HG03175 (cell line): ENCODE results near the gene WAS.

Experiments used
- ATAC-seq: cut with Tn5 transposase; IDR thresholded peaks from one replicate; pipeline ENCODE4 v1.9.1; 2021; ENCODE audit warnings: mild to moderate bottlenecking, moderate library complexity; ENCODE audit not compliant: unreplicated experiment

The WAS gene

DNA sequence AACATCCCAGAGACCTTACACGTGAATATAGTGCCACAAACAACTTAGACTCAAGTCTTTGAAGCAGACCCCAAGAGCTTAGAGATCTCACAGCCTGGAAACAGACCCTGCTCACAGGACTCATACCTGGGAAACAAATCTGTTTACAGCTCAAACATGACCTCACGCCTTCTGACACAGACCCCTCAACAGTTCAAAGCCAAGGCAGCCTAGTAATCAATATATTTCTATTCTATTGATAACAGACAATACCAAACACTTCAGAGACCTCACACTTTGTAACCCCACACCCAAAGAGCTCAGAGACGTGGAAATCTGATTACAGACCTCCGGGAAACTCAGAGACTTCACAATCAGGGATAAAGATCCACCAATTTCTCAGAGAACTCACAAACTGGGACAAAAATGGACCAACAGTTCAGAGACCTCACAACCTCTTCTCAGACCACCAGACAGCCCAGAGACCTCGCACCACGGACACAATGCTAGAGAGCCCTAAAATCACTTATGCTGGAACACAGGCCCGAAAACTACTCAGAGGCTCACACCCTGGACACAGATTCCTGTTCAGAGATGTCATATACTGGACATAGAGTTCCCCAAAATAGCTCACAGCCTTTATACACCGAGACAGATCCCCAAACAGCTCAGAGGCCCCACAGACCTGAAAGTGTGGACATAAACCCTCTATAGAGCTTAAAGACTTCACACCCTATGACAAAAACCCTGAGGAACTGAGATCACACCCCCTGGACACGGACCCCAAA, 27.7 kb downstream of the WAS start:
- ATAC-seq = no peak

DNA sequence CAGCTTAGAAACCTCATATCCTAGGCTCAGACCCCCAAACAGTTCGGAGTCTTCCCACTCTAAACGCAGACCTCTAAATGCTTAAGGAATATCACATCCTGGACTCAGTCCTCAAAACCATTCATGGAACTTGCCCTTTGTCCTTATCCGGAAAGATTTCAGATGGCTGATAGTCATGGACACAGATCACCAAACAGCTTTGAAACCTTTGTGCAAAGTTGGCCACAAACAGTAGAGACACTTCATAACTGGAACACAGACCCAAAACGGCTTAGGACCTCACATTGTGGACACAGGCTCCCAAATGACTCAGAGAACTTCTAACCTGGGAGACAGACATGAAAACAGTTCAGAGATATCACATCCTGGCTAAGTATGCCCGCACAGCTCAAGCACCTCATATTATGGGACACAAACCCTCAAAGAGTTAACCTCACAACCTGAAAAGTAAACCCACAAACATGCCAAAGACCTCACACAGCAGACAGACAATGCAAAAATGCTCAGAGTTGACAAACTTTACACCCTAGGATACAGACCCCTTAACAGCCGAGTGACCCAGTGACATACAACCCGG, 28.4 kb downstream of the WAS start:
- no peak for ATAC-seq

- ATAC-seq = no peak
Measured at GRCh38 chrX:48713847-48714246, 30.2 kb downstream of the WAS start.

- no peak for ATAC-seq
Measured at GRCh38 chrX:48714573-48714972, 31.0 kb downstream of the WAS start.

GRCh38 chrX:48715072-48715471, 31.5 kb downstream of the WAS start:
- no peak for ATAC-seq

GRCh38 chrX:48715876-48716502, 32.4 kb downstream of the WAS start:
- no peak for ATAC-seq

GRCh38 chrX:48719958-48720357, 36.4 kb downstream of the WAS start:
- ATAC-seq = no peak

DNA sequence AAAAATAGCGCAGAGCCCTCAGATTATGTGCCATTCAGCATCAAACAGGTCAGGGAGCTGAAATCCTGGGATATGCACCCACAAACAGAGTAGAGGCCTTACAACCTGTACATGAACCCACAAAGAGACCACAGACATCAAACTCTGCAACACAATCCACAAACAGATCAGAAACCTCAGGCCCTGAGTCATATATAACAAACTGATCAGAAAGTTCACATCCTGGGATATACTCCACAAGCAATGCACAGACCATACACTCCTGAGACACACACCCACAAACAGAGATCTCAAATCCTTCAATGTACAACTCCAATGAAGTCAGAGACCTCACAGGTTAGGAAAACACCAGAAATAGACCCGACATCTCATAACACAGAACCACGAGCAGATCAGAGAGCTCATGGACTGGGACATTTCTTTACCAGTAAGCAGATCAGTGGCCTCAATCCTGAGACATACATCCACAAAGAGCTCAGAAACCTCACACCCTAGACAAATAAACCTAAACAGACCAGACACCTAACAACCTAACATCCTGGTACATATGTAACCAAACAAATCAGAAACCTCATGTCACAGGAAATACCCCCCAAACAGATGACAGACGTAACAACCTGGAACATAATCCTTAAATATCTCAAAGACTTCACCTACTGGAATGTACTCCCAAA, 37.1 kb downstream of the WAS start:
- ATAC-seq = no peak

DNA sequence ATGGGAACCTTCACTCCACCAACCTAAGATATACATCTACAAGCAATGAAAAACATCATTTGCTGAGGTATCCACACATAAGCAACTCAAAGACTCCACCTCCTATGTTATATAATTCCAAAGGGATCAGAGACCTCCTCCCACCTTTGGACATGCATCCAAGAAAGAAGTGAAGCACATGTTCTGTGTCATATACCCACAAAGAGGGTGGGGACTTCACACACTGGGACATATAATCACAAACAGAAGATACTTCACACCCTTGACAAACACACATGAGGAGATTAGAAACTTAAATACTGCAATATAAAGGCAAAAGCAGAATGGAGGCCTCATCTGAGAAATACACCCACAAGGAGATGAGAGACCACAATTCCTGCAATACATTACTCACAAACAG, 38.3 kb downstream of the WAS start:
- ATAC-seq = no peak

DNA sequence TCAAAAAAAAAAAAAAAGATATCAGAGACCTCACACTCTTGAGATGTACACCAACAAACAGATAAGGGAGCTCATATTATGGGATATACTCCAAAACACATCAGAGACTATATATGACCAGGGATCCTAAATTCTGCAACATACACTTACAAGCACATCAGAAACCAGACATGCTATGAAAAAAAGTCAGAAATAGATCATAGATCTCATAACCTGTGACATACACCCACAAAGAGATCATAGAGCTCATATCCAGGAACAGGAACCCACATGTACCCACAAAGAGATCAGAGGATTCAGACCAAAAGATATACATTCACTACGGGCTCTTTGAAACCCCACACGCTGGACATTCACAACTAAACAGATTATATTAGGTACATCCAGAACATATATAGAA, 43.0 kb downstream of the WAS start:
- no peak for ATAC-seq

- no peak for ATAC-seq
Measured at GRCh38 chrX:48728653-48729052, 45.1 kb downstream of the WAS start.

- ATAC-seq = no peak
Measured at GRCh38 chrX:48736303-48736702, 52.7 kb downstream of the WAS start.

DNA sequence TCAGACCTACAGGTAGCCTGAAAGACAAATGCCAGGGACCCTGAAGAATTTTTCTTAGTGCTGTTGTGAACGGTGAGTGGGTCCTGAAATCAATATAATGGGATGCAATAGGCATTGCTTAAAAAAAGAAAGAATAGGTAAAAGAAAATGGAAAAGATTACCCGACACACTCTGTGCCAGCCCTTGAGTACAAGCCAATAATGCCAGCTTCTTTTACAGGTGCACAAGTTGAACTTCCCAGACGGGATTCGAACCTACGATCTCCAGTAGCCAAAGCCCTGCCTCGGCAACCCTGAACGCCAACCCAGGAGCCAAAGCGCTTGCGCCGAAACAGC, 53.2 kb downstream of the WAS start:
- ATAC-seq = no peak

- ATAC-seq = peak; percentile 98
Measured at GRCh38 chrX:48737213-48737938, 53.8 kb downstream of the WAS start.

DNA sequence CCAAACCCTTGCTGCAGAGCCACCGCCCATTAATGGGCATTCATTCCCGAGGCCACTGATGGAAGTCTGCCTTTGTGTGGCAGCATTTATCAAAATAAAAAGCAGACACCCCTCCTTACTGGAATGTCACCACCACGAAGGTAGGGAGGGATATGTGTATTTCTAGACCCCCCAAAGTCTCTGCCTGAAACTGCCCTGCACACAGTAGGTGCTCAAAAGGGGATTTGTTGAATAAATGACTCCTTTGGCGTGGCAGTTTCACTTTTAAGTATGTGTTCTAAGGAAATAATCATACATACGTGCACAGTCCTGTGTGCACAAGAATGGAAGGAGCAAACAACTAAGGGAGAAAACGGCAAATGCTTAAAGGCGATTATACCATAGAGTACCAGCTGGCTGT, 54.3 kb downstream of the WAS start:
- no peak for ATAC-seq
